BLaER1 treated with 17β-estradiol and CSF1 and Interleukin-3, amounts not matched to agents 10 nM and 100 nM (cell line): ENCODE results near the gene PMVK.

ENCODE experiments used
- H3K27ac ChIP-seq, 11 experiments: shearing (Covaris generic); formaldehyde crosslinking; 2 replicates each; pipeline ENCODE4 v1.8.1; 2022
- H3K27me3 ChIP-seq, 11 experiments: shearing (Covaris generic); formaldehyde crosslinking; 2 replicates each; pipeline ENCODE4 v1.8.1; 2022
- H3K36me3 ChIP-seq, 11 experiments: shearing (Covaris generic); formaldehyde crosslinking; 2 replicates each; pipeline ENCODE4 v1.8.1; 2022
- H3K4me1 ChIP-seq, 10 experiments: shearing (Covaris generic); formaldehyde crosslinking; 2 replicates each; pipeline ENCODE4 v1.8.1; 2022
- H3K4me2 ChIP-seq, 11 experiments: shearing (Covaris generic); formaldehyde crosslinking; 2 replicates each; pipeline ENCODE4 v1.8.1; 2022
- H3K4me3 ChIP-seq, 10 experiments: shearing (Covaris generic); formaldehyde crosslinking; 2 replicates each; pipeline ENCODE4 v1.8.1; 2022
- H3K9ac ChIP-seq, 11 experiments: shearing (Covaris generic); formaldehyde crosslinking; 2 replicates each; pipeline ENCODE4 v1.8.1; 2022
- H3K9me3 ChIP-seq, 11 experiments: shearing (Covaris generic); formaldehyde crosslinking; replicated peaks in 1 of 11; 2 replicates each; pipeline ENCODE4 v1.8.1; 2022
- H4K20me1 ChIP-seq, 11 experiments: shearing (Covaris generic); formaldehyde crosslinking; 2 replicates each; pipeline ENCODE4 v1.8.1; 2022
- Cebpa-rat ChIP-seq, 11 experiments: shearing (Covaris generic); IDR thresholded peaks; 2 replicates each; pipeline ENCODE4 v1.8.1; 2022

Gene PMVK

DNA sequence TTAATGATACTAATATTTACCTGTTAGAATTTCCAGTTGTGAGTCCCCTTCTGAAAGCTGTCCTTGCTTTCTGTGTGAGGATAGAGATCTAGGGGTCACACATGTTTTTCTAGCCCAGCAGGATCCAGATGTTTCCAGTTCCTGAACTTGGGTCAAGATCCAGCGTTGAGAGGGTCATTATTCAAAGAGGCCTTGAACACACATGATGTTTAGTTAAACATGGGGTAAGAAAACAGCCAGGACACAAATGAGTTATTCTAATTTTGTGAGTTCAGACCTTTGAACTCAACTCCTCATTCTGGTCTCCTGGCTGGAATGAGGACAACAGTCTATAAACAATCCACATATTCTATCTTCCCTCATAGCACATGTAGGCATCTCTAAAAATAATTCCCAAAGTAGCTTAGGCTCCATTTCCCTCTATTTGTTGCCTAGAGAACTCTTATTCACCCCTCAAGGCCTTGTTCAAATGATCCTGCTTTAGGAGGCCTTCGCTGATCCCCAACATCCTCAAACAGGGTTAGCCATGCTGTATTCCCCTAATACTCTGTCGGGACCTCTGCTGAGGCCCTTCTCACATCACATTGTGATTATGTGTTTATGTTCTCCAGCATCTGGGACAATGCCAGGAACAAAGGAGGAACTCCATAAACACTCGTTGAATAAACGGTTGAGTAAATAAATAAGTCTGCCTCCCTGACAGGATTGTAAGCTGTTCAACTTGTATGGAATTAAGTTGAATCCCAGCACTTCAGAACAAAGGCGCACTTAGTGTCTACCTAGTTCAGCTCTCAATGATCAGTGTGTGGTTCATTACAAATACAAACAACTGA is 51.4 kb downstream of the PMVK start:
- H3K9me3 ChIP-seq, result no peaks in the 10 kb centered on the region
- no peak overlapping the region for H3K9ac ChIP-seq
- no peaks in the 10 kb centered on the region for H3K27me3 ChIP-seq
- no peak for TF ChIP-seq Cebpa-rat (IDR thresholded peaks at IDR 0.05)
- no peak overlapping the region for H3K27ac ChIP-seq
- no peak overlapping the region for H3K4me3 ChIP-seq
- peaks cover 0 to 10% (median 8%) of the 10 kb centered on the region in 10 experiments; a peak in 16 of 20 replicates for H3K4me1 ChIP-seq
- no peaks in the 10 kb centered on the region for H3K36me3 ChIP-seq
- no peaks in the 10 kb centered on the region for H4K20me1 ChIP-seq
- H3K4me2 ChIP-seq, result 0 out of 22 replicates have a peak overlapping the region, but pooled peaks of 1 of the 11 experiments have one; percentile 2

DNA sequence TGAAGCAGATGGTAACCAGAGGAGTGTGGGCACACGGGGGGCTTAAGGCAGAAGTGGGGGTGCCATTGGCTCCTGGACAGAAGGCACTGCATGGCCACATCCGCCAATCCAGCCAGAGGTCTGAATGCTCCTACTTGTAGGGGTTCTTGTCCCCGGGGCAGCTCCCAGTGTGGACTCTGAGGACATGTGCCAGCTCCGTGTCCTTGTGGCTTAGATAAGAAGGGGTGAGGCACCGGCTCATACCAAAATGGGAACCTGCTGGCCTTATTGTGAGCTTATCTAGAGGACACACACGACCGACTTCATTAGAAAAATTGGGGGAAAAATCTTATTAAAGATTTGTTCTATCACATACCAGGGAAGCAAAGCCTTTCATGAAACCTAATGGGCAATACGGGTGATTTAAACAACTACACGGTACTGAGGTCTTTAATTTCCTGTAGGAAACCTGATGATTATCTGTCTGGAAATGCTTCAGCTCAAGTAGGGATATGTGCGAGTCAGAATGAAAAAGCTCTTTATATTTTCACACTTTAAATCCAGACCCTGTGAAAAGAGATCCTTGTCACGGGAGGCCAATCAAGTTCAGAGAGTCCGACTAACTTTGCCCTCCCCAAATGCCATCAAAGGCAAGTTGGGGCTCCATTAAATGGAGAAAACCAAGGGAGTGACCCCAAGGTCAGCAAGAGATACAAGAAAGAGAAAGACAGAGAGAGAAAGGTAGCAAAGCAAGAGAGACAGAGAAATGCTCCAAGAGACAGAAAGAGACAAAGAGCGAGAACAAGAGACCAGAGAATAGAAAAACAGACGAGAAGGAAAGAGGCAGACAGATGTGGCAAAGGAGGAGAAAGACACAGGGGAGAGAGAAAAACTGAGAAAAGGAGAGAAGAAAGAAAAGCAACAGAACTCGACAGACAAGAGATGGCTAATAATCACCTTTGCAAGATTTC is 52.3 kb downstream of the PMVK start:
- H3K36me3 ChIP-seq, result no peaks in the 10 kb centered on the region
- H4K20me1 ChIP-seq, result no peaks in the 10 kb centered on the region
- no peaks in the 10 kb centered on the region for H3K9me3 ChIP-seq
- TF ChIP-seq Cebpa-rat (IDR thresholded peaks at IDR 0.05), result no peak
- H3K9ac ChIP-seq, result no peak overlapping the region
- 0 out of 22 replicates have a peak overlapping the region, but pooled peaks of 1 of the 11 experiments have one; percentile 2 for H3K4me2 ChIP-seq
- no peak overlapping the region for H3K4me3 ChIP-seq
- no peak overlapping the region for H3K27ac ChIP-seq
- peaks cover 0 to 10% (median 8%) of the 10 kb centered on the region in 10 experiments; a peak in 16 of 20 replicates for H3K4me1 ChIP-seq
- no peaks in the 10 kb centered on the region for H3K27me3 ChIP-seq

DNA sequence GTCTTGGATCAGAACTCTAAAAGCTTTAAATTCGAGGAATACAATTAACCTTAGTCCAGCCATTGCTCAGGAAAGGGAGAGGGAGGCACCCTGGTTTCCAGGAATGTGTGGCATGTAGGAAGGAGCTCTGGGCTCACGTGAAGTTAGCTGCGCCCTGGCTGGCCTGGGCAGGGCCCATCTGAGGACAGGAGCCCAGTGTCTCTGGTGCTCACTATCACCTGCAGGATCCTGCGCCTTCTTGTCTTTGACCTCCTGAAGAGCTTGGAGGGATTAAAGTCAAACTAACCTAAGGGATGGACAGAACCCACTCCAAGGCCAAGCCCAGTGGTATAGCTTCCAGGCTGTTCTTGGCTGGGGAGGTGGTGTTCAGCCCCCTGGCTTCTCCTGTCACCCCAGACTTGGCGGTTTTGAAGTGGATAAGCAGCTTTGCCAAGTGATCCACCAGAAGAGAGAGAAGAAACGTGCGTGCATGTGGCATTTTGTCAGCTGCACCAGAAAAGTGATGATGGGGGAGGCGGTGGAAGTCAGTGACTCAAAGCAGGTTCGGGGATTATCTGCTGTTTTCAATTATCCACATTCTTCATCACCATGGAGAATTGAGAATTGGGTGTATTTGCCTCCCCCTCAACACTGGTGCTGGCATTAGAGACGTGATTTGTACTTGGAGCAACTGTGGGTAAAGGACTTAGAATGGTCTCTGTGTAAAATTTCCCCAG is 54.5 kb downstream of the PMVK start:
- no peaks in the 10 kb centered on the region for H4K20me1 ChIP-seq
- H3K9me3 ChIP-seq, result no peaks in the 10 kb centered on the region
- no peaks in the 10 kb centered on the region for H3K36me3 ChIP-seq
- no peak overlapping the region for H3K9ac ChIP-seq
- no peaks in the 10 kb centered on the region for H3K27me3 ChIP-seq
- H3K27ac ChIP-seq, result no peak overlapping the region
- no peak overlapping the region for H3K4me2 ChIP-seq
- TF ChIP-seq Cebpa-rat (IDR thresholded peaks at IDR 0.05), result no peak
- H3K4me3 ChIP-seq, result no peak overlapping the region
- peaks cover 0 to 10% (median 8%) of the 10 kb centered on the region in 10 experiments; a peak in 16 of 20 replicates for H3K4me1 ChIP-seq

DNA sequence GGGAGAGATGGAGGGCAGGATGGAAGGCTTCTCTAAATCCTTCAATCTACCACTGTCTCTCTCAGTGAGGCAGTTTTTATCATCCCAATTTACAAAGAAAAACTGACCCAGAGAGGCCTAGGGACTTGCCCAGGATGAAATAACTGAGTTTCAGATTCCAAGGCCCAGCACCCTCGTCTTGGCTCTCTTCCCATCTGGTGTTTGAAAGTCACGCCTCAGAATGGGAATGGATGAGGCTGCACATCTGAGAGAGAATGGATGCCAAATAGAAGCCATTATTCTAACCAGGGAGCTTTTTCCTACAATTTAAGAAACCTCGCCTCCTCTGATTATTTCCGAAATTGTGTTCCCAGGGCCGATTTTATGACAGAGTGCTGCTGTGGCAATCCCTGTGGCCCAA is 55.8 kb downstream of the PMVK start:
- Histone ChIP-seq H3K4me1 (no peaks in the 10 kb centered on the region), H3K27me3 (no peaks in the 10 kb centered on the region), H3K9me3 (no peaks in the 10 kb centered on the region), H3K36me3 (no peaks in the 10 kb centered on the region), H4K20me1 (no peaks in the 10 kb centered on the region), H3K4me2 (no peak overlapping the region), H3K9ac (peak overlapping the region in 1 of 11 experiments; percentile 25; a peak in 1 of 22 replicates), H3K27ac (no peak overlapping the region), H3K4me3 (no peak overlapping the region)
- no peak for TF ChIP-seq Cebpa-rat (IDR thresholded peaks at IDR 0.05)

DNA sequence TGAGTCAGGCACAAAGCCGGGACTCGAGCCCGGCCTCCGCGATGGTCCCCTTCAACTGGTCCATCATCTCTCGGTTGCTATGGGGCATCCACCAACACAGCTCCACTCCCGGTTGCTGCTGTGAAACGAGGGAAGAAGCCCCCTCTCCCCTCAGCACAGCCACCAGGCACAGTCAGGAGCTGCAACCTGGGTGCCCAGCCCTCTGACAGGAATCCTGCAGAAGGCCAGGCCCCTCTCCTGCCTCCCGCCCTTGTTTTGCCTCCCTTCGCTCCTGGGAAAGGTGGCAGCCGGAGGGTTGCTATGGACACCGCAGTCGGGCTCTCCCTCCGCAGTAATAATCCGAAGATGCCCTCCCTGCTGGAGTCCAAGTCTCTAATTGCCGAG is 57.5 kb downstream of the PMVK start:
- no peak overlapping the region for H3K4me2 ChIP-seq
- no peaks in the 10 kb centered on the region for H3K27me3 ChIP-seq
- no peaks in the 10 kb centered on the region for H4K20me1 ChIP-seq
- H3K4me3 ChIP-seq, result no peak overlapping the region
- no peaks in the 10 kb centered on the region for H3K36me3 ChIP-seq
- H3K4me1 ChIP-seq, result no peaks in the 10 kb centered on the region
- TF ChIP-seq Cebpa-rat (IDR thresholded peaks at IDR 0.05), result no peak
- no peaks in the 10 kb centered on the region for H3K9me3 ChIP-seq
- H3K9ac ChIP-seq, result no peak overlapping the region
- no peak overlapping the region for H3K27ac ChIP-seq

DNA sequence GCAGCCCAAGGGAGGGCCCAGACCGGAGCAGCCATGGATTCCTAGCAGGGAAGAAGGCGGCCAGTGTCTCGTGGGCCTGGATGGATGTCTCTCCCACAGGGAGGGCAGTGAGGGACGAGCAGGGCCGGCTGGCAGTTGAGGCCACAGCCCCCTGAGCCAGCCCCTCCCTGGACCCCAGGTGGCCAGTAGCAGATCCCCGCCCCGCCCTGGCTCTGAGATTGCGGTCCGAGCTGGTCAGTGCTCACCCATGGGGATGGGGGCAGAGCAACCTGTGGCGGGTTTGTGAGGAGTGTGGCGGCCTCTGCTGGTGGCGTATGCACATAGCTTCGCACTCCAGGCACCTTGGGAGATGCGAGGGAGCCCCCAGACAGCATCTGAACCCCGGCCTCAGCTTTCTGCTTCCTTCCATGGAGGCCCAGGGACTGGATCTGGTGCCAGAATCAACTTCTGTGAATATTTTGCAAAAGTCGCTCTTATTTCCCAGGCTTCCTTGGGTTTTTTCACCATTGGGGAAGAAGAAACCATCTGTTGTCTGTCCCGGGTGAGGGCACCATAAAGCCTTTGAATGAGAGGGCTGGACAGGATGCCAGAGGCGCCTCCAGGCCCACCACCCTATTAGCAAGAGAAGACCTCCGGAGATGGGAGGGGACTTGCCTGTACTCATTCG is 58.0 kb downstream of the PMVK start:
- no peaks in the 10 kb centered on the region for H3K36me3 ChIP-seq
- no peaks in the 10 kb centered on the region for H3K9me3 ChIP-seq
- no peaks in the 10 kb centered on the region for H3K4me1 ChIP-seq
- H3K4me2 ChIP-seq, result no peak overlapping the region
- H3K4me3 ChIP-seq, result no peak overlapping the region
- TF ChIP-seq Cebpa-rat (IDR thresholded peaks at IDR 0.05), result no peak
- H3K27me3 ChIP-seq, result no peaks in the 10 kb centered on the region
- no peak overlapping the region for H3K27ac ChIP-seq
- no peaks in the 10 kb centered on the region for H4K20me1 ChIP-seq
- H3K9ac ChIP-seq, result no peak overlapping the region

DNA sequence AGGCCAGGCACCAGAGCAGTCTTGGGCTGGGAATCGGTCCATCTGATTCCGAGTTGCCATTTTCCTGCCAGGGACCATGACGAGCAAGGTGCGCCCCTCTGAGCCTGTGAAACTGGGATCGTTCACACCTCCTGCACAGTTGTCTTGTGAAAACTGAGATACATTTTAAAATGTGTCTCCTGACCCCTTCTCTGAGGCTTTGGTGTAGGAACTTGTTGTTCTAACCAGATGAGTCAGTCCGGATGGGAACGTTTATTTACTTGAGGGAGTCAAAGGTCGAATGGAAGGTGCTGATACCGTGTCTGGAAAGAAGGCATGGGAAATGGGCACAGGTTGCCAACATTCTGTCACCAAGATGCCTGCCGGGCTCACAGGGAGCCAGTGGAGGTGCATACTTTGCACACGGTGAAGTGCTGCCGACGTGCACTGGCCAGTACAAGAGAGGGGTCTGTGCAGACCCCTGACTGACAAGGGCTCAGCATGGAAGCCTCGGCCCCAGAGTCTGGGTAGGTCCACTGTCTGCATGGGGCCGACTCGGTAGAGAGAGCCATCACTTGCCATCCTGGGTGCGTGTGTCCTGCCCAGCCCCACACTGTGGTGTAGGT is 59.0 kb downstream of the PMVK start:
- H3K4me2 ChIP-seq, result no peak overlapping the region
- no peak overlapping the region for H3K4me3 ChIP-seq
- no peaks in the 10 kb centered on the region for H3K9me3 ChIP-seq
- no peaks in the 10 kb centered on the region for H3K36me3 ChIP-seq
- H3K27me3 ChIP-seq, result no peaks in the 10 kb centered on the region
- TF ChIP-seq Cebpa-rat (IDR thresholded peaks at IDR 0.05), result no peak
- no peaks in the 10 kb centered on the region for H4K20me1 ChIP-seq
- no peak overlapping the region for H3K27ac ChIP-seq
- no peak overlapping the region; a peak in 1 of 22 replicates for H3K9ac ChIP-seq
- no peaks in the 10 kb centered on the region for H3K4me1 ChIP-seq

DNA sequence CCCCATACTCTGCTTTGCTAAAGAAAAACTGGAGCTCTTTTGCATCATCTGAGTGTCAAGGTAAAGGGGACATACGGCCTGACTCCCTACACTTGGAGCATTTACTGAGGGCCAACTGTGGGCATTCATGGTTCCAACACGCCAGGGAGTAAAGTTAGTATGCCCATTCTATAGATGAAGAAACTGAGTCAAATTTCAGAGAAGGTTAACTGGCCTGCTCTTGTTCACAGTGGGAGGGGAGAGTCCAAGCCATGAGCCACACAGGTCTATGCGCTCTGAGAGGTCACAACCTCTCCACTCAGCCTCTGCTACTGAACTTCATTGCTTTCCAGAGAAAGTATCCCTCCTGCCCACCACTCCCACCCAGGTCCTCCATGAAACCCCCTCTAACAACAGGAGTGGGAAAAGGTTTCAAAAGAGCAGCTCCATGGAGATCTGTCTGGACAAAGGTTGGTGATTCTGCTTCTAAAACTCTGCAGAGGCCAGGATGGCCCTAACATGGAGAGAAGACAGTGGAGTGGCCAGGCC is 59.6 kb downstream of the PMVK start:
- H3K9ac ChIP-seq, result no peak overlapping the region
- no peaks in the 10 kb centered on the region for H4K20me1 ChIP-seq
- H3K4me3 ChIP-seq, result no peak overlapping the region
- no peak for TF ChIP-seq Cebpa-rat (IDR thresholded peaks at IDR 0.05)
- no peaks in the 10 kb centered on the region for H3K9me3 ChIP-seq
- peaks cover 0 to under 1% (median 0%) of the 10 kb centered on the region in 10 experiments; a peak in 1 of 20 replicates for H3K4me1 ChIP-seq
- no peak overlapping the region for H3K27ac ChIP-seq
- H3K27me3 ChIP-seq, result no peaks in the 10 kb centered on the region
- H3K4me2 ChIP-seq, result no peak overlapping the region
- no peaks in the 10 kb centered on the region for H3K36me3 ChIP-seq
